ENCODE data around the gene PVR.

DNA sequence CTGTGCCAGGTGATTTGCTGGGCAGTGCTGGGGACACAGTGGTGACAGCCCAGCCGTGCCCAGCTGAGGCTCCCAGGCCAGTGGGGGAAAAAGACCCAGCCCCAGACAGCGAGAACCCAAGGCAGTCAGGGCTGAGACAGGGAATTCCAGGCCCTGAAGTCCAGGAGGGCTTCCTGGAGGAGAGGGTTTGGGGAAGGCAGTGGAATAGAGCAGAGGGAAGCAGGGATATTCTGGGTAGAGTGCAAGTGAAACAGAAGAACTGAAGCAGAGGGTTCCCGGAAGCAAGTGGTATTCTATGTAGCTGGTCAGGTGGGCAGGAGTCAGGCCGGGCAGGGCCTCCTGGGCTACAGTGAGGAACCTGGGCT is 53.9 kb downstream of the PVR start:
- TF ChIP-seq, protein P1, sequence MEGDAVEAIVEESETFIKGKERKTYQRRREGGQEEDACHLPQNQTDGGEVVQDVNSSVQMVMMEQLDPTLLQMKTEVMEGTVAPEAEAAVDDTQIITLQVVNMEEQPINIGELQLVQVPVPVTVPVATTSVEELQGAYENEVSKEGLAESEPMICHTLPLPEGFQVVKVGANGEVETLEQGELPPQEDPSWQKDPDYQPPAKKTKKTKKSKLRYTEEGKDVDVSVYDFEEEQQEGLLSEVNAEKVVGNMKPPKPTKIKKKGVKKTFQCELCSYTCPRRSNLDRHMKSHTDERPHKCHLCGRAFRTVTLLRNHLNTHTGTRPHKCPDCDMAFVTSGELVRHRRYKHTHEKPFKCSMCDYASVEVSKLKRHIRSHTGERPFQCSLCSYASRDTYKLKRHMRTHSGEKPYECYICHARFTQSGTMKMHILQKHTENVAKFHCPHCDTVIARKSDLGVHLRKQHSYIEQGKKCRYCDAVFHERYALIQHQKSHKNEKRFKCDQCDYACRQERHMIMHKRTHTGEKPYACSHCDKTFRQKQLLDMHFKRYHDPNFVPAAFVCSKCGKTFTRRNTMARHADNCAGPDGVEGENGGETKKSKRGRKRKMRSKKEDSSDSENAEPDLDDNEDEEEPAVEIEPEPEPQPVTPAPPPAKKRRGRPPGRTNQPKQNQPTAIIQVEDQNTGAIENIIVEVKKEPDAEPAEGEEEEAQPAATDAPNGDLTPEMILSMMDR (IDR thresholded peaks at IDR 0.05) = no peak
- TF ChIP-seq POLR2AphosphoS5 (IDR thresholded peaks at IDR 0.05) (no peak), POLR2A (IDR thresholded peaks at IDR 0.05) (no peak)

Measured in breast epithelium (tissue), 3 donors.